ENCODE measurements around the gene PDE4D. TPM values are rescaled to one million over a fixed set of nuclear protein-coding genes. Genes with fewer than 3 reads are reported as not detected.

The PDE4D gene
- total and polyA plus RNA-seq, 10 of the 15 experiments (the other 5 are each of a cell fraction or from before 2014, with no cell fraction given), result 0.87 to 4.1 (median 2.2) TPM

DNA sequence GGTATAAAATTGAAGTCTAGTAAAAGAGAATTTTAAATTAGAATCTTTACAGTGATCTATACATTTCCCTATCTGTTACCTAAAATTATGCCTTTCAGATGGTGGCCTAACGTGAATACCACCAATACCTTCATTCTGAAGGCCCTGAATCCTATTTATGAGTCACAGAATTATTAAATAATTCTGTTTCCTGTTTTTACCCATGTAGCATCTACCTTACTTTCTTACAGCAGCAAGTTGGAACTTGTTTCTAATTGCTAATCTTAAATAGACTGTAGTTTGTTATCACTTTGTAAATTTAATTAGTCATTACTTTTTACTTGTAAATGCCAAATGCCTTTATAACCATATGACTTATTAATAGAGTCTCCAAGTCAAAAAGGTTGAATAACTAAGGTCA is 135.0 kb downstream of the PDE4D start:
- SMC1A ChIA-PET (ENCODE audit: uncharacterized antibody, unreplicated experiment), result interaction anchor here (0.8 kb wide), 1 partner anchor 10 kb away, joined by 3 read pairs; no protein-coding TSS in a partner anchor
- Histone ChIP-seq H3K4me3 (no peak overlapping the region), H3K9ac (ENCODE audit: control insufficient read depth, insufficient read depth, low read length) (no peak overlapping the region), H3K9me3 (replicated peaks; ENCODE audit: control insufficient read depth, insufficient read depth, low read length) (no peaks in the 10 kb centered on the region), H4K20me1 (ENCODE audit: control insufficient read depth, insufficient read depth) (no peaks in the 10 kb centered on the region), H3K4me2 (ENCODE audit: control insufficient read depth, insufficient read depth) (no peak overlapping the region), H3K36me3 (ENCODE audit: control insufficient read depth in 2 of 2, insufficient read depth in 2 of 2, low read length in 1 of 2) (no peaks in the 10 kb centered on the region), H3K27ac (ENCODE audit: control insufficient read depth, insufficient read depth) (no peak overlapping the region), H3K79me2 (ENCODE audit: control insufficient read depth, insufficient read depth, low read length) (no peaks in the 10 kb centered on the region), H2AFZ (ENCODE audit: control insufficient read depth, low read depth, low read length) (no peak overlapping the region), H3K27me3 (replicated peaks in 1 of 2; ENCODE audit: control insufficient read depth in 2 of 2, insufficient read depth in 2 of 2, low read length in 1 of 2) (no peaks in the 10 kb centered on the region), H3K4me1 (ENCODE audit: control insufficient read depth, insufficient read depth, low read length) (no peaks in the 10 kb centered on the region)
- no peak for ATAC-seq
- no TSS peak for BruUV-seq (replicated peaks)
- in situ Hi-C loops (cut with MboI), result no loop called here
- CTCF ChIA-PET, result interaction anchor here (0.8 to 1.1 kb wide), 2 partner anchors 12 to 42 kb away, joined by 3 to 4 read pairs; no protein-coding TSS in a partner anchor
- FAIRE-seq, result no peak
- RAD21 ChIA-PET (ENCODE audit: unreplicated experiment), result interaction anchor here (1.0 kb wide), 1 partner anchor 253 kb away, joined by 3 read pairs; no protein-coding TSS in a partner anchor
- WGBS (ENCODE audit: insufficient coverage, insufficient replicate concordance, low lambda C conversion rate, missing lambda C conversion rate), result 41% methylated on average over 1 of the region's 1 CpG
- DNase-seq (ENCODE audit: low read depth, low spot score), result no peak
- intact Hi-C loops (cut with micrococcal nuclease; ENCODE audit: unreplicated experiment), result no loop called here
- POLR2A ChIA-PET, result interaction anchor here (0.6 kb wide), 1 partner anchor 422 kb away, joined by 4 read pairs; no protein-coding TSS in a partner anchor
- TF ChIP-seq MEF2B (IDR thresholded peaks at IDR 0.05; ENCODE audit: partially characterized antibody, poor library complexity, severe bottlenecking) (no peak), HCFC1 (IDR thresholded peaks at IDR 0.05; ENCODE audit: low read length) (no peak), TARDBP (IDR thresholded peaks at IDR 0.05; ENCODE audit: borderline replicate concordance) (no peak), NBN (IDR thresholded peaks at IDR 0.05) (no peak), EGR1 (IDR thresholded peaks at IDR 0.05; ENCODE audit: borderline replicate concordance in 1 of 2, low read depth in 2 of 2, low read length in 2 of 2) (no peak), NR2F1 (conservative IDR thresholded peaks at IDR 0.05) (no peak), MEF2A (IDR thresholded peaks at IDR 0.05; ENCODE audit: insufficient read depth, low read depth, low read length) (no peak), ZNF24 (IDR thresholded peaks at IDR 0.05) (no peak), NR2C1 (IDR thresholded peaks at IDR 0.05) (no peak), POLR2AphosphoS2 (IDR thresholded peaks at IDR 0.05; ENCODE audit: low read depth, low read length) (no peak), KDM1A (IDR thresholded peaks at IDR 0.05; ENCODE audit: borderline replicate concordance) (no peak), SIX5 (IDR thresholded peaks at IDR 0.05; ENCODE audit: low read depth, low read length, severe bottlenecking) (no peak)
- TF ChIP-seq, protein P1, sequence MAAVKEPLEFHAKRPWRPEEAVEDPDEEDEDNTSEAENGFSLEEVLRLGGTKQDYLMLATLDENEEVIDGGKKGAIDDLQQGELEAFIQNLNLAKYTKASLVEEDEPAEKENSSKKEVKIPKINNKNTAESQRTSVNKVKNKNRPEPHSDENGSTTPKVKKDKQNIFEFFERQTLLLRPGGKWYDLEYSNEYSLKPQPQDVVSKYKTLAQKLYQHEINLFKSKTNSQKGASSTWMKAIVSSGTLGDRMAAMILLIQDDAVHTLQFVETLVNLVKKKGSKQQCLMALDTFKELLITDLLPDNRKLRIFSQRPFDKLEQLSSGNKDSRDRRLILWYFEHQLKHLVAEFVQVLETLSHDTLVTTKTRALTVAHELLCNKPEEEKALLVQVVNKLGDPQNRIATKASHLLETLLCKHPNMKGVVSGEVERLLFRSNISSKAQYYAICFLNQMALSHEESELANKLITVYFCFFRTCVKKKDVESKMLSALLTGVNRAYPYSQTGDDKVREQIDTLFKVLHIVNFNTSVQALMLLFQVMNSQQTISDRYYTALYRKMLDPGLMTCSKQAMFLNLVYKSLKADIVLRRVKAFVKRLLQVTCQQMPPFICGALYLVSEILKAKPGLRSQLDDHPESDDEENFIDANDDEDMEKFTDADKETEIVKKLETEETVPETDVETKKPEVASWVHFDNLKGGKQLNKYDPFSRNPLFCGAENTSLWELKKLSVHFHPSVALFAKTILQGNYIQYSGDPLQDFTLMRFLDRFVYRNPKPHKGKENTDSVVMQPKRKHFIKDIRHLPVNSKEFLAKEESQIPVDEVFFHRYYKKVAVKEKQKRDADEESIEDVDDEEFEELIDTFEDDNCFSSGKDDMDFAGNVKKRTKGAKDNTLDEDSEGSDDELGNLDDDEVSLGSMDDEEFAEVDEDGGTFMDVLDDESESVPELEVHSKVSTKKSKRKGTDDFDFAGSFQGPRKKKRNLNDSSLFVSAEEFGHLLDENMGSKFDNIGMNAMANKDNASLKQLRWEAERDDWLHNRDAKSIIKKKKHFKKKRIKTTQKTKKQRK (IDR thresholded peaks at IDR 0.05; ENCODE audit: low read depth, low read length), result no peak
- TF ChIP-seq, protein P2, sequence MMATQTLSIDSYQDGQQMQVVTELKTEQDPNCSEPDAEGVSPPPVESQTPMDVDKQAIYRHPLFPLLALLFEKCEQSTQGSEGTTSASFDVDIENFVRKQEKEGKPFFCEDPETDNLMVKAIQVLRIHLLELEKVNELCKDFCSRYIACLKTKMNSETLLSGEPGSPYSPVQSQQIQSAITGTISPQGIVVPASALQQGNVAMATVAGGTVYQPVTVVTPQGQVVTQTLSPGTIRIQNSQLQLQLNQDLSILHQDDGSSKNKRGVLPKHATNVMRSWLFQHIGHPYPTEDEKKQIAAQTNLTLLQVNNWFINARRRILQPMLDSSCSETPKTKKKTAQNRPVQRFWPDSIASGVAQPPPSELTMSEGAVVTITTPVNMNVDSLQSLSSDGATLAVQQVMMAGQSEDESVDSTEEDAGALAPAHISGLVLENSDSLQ (IDR thresholded peaks at IDR 0.05), result no peak
- TF ChIP-seq, protein P3, sequence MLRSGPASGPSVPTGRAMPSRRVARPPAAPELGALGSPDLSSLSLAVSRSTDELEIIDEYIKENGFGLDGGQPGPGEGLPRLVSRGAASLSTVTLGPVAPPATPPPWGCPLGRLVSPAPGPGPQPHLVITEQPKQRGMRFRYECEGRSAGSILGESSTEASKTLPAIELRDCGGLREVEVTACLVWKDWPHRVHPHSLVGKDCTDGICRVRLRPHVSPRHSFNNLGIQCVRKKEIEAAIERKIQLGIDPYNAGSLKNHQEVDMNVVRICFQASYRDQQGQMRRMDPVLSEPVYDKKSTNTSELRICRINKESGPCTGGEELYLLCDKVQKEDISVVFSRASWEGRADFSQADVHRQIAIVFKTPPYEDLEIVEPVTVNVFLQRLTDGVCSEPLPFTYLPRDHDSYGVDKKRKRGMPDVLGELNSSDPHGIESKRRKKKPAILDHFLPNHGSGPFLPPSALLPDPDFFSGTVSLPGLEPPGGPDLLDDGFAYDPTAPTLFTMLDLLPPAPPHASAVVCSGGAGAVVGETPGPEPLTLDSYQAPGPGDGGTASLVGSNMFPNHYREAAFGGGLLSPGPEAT (IDR thresholded peaks at IDR 0.05; ENCODE audit: low read depth), result no peak
- TF ChIP-seq, protein P4, sequence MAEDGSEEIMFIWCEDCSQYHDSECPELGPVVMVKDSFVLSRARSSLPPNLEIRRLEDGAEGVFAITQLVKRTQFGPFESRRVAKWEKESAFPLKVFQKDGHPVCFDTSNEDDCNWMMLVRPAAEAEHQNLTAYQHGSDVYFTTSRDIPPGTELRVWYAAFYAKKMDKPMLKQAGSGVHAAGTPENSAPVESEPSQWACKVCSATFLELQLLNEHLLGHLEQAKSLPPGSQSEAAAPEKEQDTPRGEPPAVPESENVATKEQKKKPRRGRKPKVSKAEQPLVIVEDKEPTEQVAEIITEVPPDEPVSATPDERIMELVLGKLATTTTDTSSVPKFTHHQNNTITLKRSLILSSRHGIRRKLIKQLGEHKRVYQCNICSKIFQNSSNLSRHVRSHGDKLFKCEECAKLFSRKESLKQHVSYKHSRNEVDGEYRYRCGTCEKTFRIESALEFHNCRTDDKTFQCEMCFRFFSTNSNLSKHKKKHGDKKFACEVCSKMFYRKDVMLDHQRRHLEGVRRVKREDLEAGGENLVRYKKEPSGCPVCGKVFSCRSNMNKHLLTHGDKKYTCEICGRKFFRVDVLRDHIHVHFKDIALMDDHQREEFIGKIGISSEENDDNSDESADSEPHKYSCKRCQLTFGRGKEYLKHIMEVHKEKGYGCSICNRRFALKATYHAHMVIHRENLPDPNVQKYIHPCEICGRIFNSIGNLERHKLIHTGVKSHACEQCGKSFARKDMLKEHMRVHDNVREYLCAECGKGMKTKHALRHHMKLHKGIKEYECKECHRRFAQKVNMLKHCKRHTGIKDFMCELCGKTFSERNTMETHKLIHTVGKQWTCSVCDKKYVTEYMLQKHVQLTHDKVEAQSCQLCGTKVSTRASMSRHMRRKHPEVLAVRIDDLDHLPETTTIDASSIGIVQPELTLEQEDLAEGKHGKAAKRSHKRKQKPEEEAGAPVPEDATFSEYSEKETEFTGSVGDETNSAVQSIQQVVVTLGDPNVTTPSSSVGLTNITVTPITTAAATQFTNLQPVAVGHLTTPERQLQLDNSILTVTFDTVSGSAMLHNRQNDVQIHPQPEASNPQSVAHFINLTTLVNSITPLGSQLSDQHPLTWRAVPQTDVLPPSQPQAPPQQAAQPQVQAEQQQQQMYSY (CRISPR knock-in tag; IDR thresholded peaks at IDR 0.05), result no peak

Measured in GM12878 (cell line).